HEK293 (cell line): ENCODE results near the gene DIP2A.
A peak's percentile ranks its signal among the peaks of the same experiment; 100 is the strongest.

Experiments used
- CTCF ChIA-PET: fragments of 350-600 bp; formaldehyde crosslinking; extraction: SDS; loops from one replicate; lab custom pipeline; 2021; ENCODE audit warnings: antibody characterized with exemption; lab: Yijun Ruan, JAX
- POLR2A ChIA-PET: fragments of 300-600 bp; formaldehyde crosslinking; extraction: SDS; loops from one replicate; lab custom pipeline; 2020; ENCODE audit warnings: antibody characterized with exemption, inconsistent platforms; lab: Yijun Ruan, JAX
- H3K27ac ChIP-seq: fragments of 200-500 bp; sonication (Bioruptor generic); 2 replicates; pipeline ENCODE4 v1.5.1; 2014; ENCODE audit warnings: low read depth, low read length, control low read depth, inconsistent platforms; ENCODE audit errors: extremely low read depth
- H3K36me3 ChIP-seq, 2 experiments: fragments of 200-500 bp in 1 of 2; sonication (Bioruptor generic) in 1 of 2; 1 replicate in 1 of 2; 2 replicates in 1 of 2; pipeline ENCODE4 v1.5.1; 2014 to 2017; ENCODE audit warnings: inconsistent platforms in 2 of 2, low read length in 2 of 2; ENCODE audit not compliant: control insufficient read depth in 2 of 2, insufficient read depth in 1 of 2
- H3K4me1 ChIP-seq: fragments of 200-500 bp; sonication (Bioruptor generic); 2 replicates; pipeline ENCODE4 v1.5.1; 2014; ENCODE audit warnings: mild to moderate bottlenecking, low read length, inconsistent platforms; ENCODE audit not compliant: control insufficient read depth, insufficient read depth
- H3K4me3 ChIP-seq: 2 replicates; pipeline ENCODE4 v1.5.1; 2011; ENCODE audit warnings: low read depth, mild to moderate bottlenecking, control low read depth, low read length, moderate library complexity
- H3K9me3 ChIP-seq: fragments of 200-500 bp; sonication (Bioruptor generic); 2 replicates; pipeline ENCODE4 v1.5.1; 2014; ENCODE audit warnings: low read depth, low read length, inconsistent platforms; ENCODE audit not compliant: control insufficient read depth, insufficient read depth
- GLI2 ChIP-seq: fragments of 450-650 bp; formaldehyde crosslinking; IDR thresholded peaks from 2 replicates; pipeline ENCODE4; 2017; ENCODE audit warnings: missing biosample characterization, missing genetic modification characterization, low read depth, borderline replicate concordance
- HOXC10 ChIP-seq: sonication (generic); formaldehyde crosslinking; IDR thresholded peaks from 2 replicates; pipeline ENCODE4 v1.8.1; 2023; ENCODE audit warnings: mild to moderate bottlenecking, missing genetic modification reagents
- KLF1 ChIP-seq: fragments of 450-650 bp; formaldehyde crosslinking; IDR thresholded peaks from 2 replicates; pipeline ENCODE4 v1.5.1; 2016; ENCODE audit warnings: missing biosample characterization, missing genetic modification characterization
- OSR2 ChIP-seq: fragments of 450-650 bp; formaldehyde crosslinking; IDR thresholded peaks from 2 replicates; pipeline ENCODE4 v1.5.1; 2016; ENCODE audit warnings: missing biosample characterization, missing genetic modification characterization
- SALL2 ChIP-seq: fragments of 450-650 bp; formaldehyde crosslinking; IDR thresholded peaks from 2 replicates; pipeline ENCODE4 v1.5.0; 2017; ENCODE audit warnings: missing biosample characterization, mild to moderate bottlenecking, missing genetic modification characterization, borderline replicate concordance
- WT1 ChIP-seq: fragments of 450-650 bp; formaldehyde crosslinking; IDR thresholded peaks from 2 replicates; pipeline ENCODE4 v1.5.1; 2016; ENCODE audit warnings: missing biosample characterization, missing genetic modification characterization
- ZBTB1 ChIP-seq: fragments of 450-650 bp; formaldehyde crosslinking; IDR thresholded peaks from 2 replicates; pipeline ENCODE4 v1.5.1; 2016; ENCODE audit warnings: missing biosample characterization, missing genetic modification characterization
- ZFHX2 ChIP-seq: fragments of 450-650 bp; formaldehyde crosslinking; conservative IDR thresholded peaks from 2 replicates; pipeline ENCODE4 v1.5.1; 2016; ENCODE audit warnings: missing biosample characterization, missing genetic modification characterization
- ZNF112 ChIP-seq: fragments of 450-650 bp; formaldehyde crosslinking; IDR thresholded peaks from 2 replicates; pipeline ENCODE4 v1.5.0; 2017; ENCODE audit warnings: missing biosample characterization, missing genetic modification characterization
- ZNF133 ChIP-seq: fragments of 450-650 bp; formaldehyde crosslinking; IDR thresholded peaks from 2 replicates; pipeline ENCODE4 v1.5.1; 2016; ENCODE audit warnings: missing biosample characterization, missing genetic modification characterization
- ZNF155 ChIP-seq: fragments of 450-650 bp; formaldehyde crosslinking; IDR thresholded peaks from 2 replicates; pipeline ENCODE4 v1.5.1; 2016; ENCODE audit warnings: missing biosample characterization, missing genetic modification characterization
- ZNF2 ChIP-seq: fragments of 450-650 bp; formaldehyde crosslinking; IDR thresholded peaks from 2 replicates; pipeline ENCODE4 v1.5.1; 2016; ENCODE audit warnings: missing biosample characterization, missing genetic modification characterization
- ZNF202 ChIP-seq: fragments of 450-650 bp; formaldehyde crosslinking; IDR thresholded peaks from 2 replicates; pipeline ENCODE4 v1.5.1; 2016; ENCODE audit warnings: missing biosample characterization, missing genetic modification characterization, borderline replicate concordance
- ZNF211 ChIP-seq: fragments of 450-650 bp; formaldehyde crosslinking; IDR thresholded peaks from 2 replicates; pipeline ENCODE4 v1.5.1; 2016; ENCODE audit warnings: low read depth, missing biosample characterization, missing genetic modification characterization
- ZNF214 ChIP-seq: fragments of 450-650 bp; formaldehyde crosslinking; IDR thresholded peaks from 2 replicates; pipeline ENCODE4 v1.5.1; 2017; ENCODE audit warnings: missing biosample characterization, mild to moderate bottlenecking, missing genetic modification characterization, borderline replicate concordance
- ZNF266 ChIP-seq: fragments of 450-650 bp; formaldehyde crosslinking; IDR thresholded peaks from 2 replicates; pipeline ENCODE4 v1.5.1; 2016; ENCODE audit warnings: missing biosample characterization, missing genetic modification characterization, low read depth
- ZNF311 ChIP-seq: fragments of 450-650 bp; formaldehyde crosslinking; IDR thresholded peaks from 2 replicates; pipeline ENCODE4 v1.5.1; 2017; ENCODE audit warnings: missing biosample characterization, missing genetic modification characterization, borderline replicate concordance
- ZNF394 ChIP-seq: fragments of 450-650 bp; formaldehyde crosslinking; IDR thresholded peaks from 2 replicates; pipeline ENCODE4 v1.5.1; 2016; ENCODE audit warnings: missing biosample characterization, missing genetic modification characterization, mild to moderate bottlenecking, moderate library complexity, borderline replicate concordance
- ZNF426 ChIP-seq: fragments of 450-650 bp; formaldehyde crosslinking; IDR thresholded peaks from 2 replicates; pipeline ENCODE4 v1.5.1; 2017; ENCODE audit warnings: missing biosample characterization, missing genetic modification characterization, mild to moderate bottlenecking, inconsistent platforms, moderate library complexity
- ZNF473 ChIP-seq: fragments of 450-650 bp; formaldehyde crosslinking; IDR thresholded peaks from 2 replicates; pipeline ENCODE4 v1.5.1; 2017; ENCODE audit warnings: missing biosample characterization, missing genetic modification characterization
- ZNF530 ChIP-seq: fragments of 450-650 bp; formaldehyde crosslinking; IDR thresholded peaks from 2 replicates; pipeline ENCODE4 v1.5.1; 2016; ENCODE audit warnings: low read depth, missing biosample characterization, missing genetic modification characterization
- ZNF544 ChIP-seq: fragments of 450-650 bp; formaldehyde crosslinking; IDR thresholded peaks from 2 replicates; pipeline ENCODE4 v1.5.0; 2017; ENCODE audit warnings: missing biosample characterization, missing genetic modification characterization
- ZNF585B ChIP-seq: fragments of 450-650 bp; formaldehyde crosslinking; IDR thresholded peaks from 2 replicates; pipeline ENCODE4 v1.5.1; 2016; ENCODE audit warnings: missing biosample characterization, missing genetic modification characterization
- ZNF600 ChIP-seq: fragments of 450-650 bp; formaldehyde crosslinking; IDR thresholded peaks from 2 replicates; pipeline ENCODE4 v1.5.1; 2016; ENCODE audit warnings: missing biosample characterization, missing genetic modification characterization
- ZNF626 ChIP-seq: fragments of 450-650 bp; sonication (Bioruptor Pico); formaldehyde crosslinking; IDR thresholded peaks from 2 replicates; pipeline ENCODE4 v1.5.1; 2018; ENCODE audit warnings: missing biosample characterization, missing genetic modification characterization, inconsistent platforms
- ZNF677 ChIP-seq: fragments of 450-650 bp; IDR thresholded peaks from 2 replicates; pipeline ENCODE4 v1.5.0; 2018; ENCODE audit warnings: missing biosample characterization, mild to moderate bottlenecking, missing genetic modification characterization, moderate library complexity
- ZNF76 ChIP-seq: fragments of 450-650 bp; formaldehyde crosslinking; IDR thresholded peaks from 2 replicates; pipeline ENCODE4; 2016; ENCODE audit warnings: low read depth, missing biosample characterization, missing genetic modification characterization, borderline replicate concordance
- ZNF768 ChIP-seq: fragments of 450-650 bp; formaldehyde crosslinking; IDR thresholded peaks from 2 replicates; pipeline ENCODE4 v1.5.1; 2018; ENCODE audit warnings: missing biosample characterization, mild to moderate bottlenecking, missing genetic modification characterization
- ZNF791 ChIP-seq: fragments of 450-650 bp; formaldehyde crosslinking; IDR thresholded peaks from 2 replicates; pipeline ENCODE4 v1.5.1; 2016; ENCODE audit warnings: missing biosample characterization, missing genetic modification characterization
- ZSCAN16 ChIP-seq: fragments of 450-650 bp; formaldehyde crosslinking; IDR thresholded peaks from 2 replicates; pipeline ENCODE4 v1.5.1; 2016; ENCODE audit warnings: missing biosample characterization, missing genetic modification characterization
- TF ChIP-seq, protein P1 (sequence below): fragments of 450-650 bp; formaldehyde crosslinking; IDR thresholded peaks from 2 replicates; pipeline ENCODE4 v1.5.1; 2016; ENCODE audit warnings: missing biosample characterization, missing genetic modification characterization
- TF ChIP-seq, protein P2 (sequence below): fragments of 450-650 bp; formaldehyde crosslinking; IDR thresholded peaks from 2 replicates; pipeline ENCODE4 v1.5.1; 2016; ENCODE audit warnings: missing biosample characterization, missing genetic modification characterization
- TF ChIP-seq, protein P3 (sequence below): fragments of 450-650 bp; formaldehyde crosslinking; IDR thresholded peaks from 2 replicates; pipeline ENCODE4 v1.5.1; 2016; ENCODE audit warnings: missing biosample characterization, missing genetic modification characterization

The DIP2A gene

DNA sequence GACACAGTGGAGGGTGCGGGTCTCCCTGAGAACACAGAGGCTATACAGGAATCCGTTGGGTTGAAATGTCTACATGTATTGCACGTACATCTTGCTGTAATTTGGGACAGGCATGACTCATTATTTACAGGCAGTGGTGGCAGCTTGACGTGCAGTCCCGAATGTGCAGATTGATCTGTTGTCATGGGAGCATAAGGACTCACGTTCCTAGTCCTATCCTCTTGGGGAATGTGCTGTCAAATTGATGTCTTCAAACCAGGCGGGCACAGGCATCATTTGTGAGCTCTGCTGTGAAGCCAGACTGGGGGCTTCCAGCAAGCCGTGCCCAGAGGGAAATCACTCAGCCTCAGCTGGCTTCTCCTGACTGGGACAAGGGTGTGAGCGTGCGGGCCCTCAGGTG lies 105.7 kb downstream of the DIP2A start:
- H3K36me3 ChIP-seq: peaks cover 9 to 93% of the 10 kb centered on the region in 2 experiments
- CTCF ChIA-PET: no interaction called here
- no peaks in the 10 kb centered on the region for H3K9me3 ChIP-seq
- H3K4me1 ChIP-seq: no peaks in the 10 kb centered on the region
- TF ChIP-seq ZNF473 (no peak), ZNF214 (tag by site-specific recombination) (no peak), KLF1 (tag by site-specific recombination) (no peak), ZNF600 (peak; percentile 62; the same call in 1 of the 2 replicates), ZNF394 (tag by site-specific recombination) (no peak), ZNF311 (tag by site-specific recombination) (no peak), ZNF677 (tag by site-specific recombination) (no peak), ZNF211 (no peak), ZNF112 (no peak)
- no peak overlapping the region for H3K27ac ChIP-seq
- no peak overlapping the region for H3K4me3 ChIP-seq
- POLR2A ChIA-PET: no interaction called here

DNA sequence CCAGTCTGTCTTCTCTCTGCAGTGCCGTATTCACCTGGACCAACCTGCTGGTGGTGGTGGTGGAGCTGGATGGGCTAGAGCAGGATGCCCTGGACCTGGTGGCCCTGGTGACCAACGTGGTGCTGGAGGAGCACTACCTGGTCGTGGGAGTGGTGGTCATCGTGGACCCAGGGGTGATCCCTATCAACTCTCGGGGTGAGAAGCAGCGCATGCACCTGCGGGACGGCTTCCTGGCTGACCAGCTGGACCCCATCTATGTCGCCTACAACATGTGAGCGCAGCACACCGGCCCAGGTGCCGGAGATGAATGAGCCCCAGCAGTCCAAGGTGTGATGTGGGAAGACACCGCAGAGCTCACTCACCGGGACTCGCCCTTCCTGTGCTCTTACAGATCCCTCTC lies 108.7 kb downstream of the DIP2A start:
- H3K4me1 ChIP-seq: no peaks in the 10 kb centered on the region
- TF ChIP-seq ZNF530 (tag by site-specific recombination) (no peak), ZNF76 (tag by site-specific recombination) (no peak), ZNF2 (tag by site-specific recombination) (no peak), ZNF202 (tag by site-specific recombination) (no peak), GLI2 (tag by site-specific recombination) (no peak), ZNF791 (tag by site-specific recombination) (no peak)
- TF ChIP-seq, protein P1, sequence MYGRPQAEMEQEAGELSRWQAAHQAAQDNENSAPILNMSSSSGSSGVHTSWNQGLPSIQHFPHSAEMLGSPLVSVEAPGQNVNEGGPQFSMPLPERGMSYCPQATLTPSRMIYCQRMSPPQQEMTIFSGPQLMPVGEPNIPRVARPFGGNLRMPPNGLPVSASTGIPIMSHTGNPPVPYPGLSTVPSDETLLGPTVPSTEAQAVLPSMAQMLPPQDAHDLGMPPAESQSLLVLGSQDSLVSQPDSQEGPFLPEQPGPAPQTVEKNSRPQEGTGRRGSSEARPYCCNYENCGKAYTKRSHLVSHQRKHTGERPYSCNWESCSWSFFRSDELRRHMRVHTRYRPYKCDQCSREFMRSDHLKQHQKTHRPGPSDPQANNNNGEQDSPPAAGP (tag by site-specific recombination): no peak
- TF ChIP-seq, protein P2, sequence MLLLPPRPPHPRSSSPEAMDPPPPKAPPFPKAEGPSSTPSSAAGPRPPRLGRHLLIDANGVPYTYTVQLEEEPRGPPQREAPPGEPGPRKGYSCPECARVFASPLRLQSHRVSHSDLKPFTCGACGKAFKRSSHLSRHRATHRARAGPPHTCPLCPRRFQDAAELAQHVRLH (tag by site-specific recombination): no peak
- ChIA-PET POLR2A (no interaction called here), CTCF (no interaction called here)
- no peaks in the 10 kb centered on the region for H3K9me3 ChIP-seq
- no peak overlapping the region for H3K4me3 ChIP-seq
- H3K36me3 ChIP-seq: peaks cover 15 to 82% of the 10 kb centered on the region in 2 experiments
- no peak overlapping the region for H3K27ac ChIP-seq

DNA sequence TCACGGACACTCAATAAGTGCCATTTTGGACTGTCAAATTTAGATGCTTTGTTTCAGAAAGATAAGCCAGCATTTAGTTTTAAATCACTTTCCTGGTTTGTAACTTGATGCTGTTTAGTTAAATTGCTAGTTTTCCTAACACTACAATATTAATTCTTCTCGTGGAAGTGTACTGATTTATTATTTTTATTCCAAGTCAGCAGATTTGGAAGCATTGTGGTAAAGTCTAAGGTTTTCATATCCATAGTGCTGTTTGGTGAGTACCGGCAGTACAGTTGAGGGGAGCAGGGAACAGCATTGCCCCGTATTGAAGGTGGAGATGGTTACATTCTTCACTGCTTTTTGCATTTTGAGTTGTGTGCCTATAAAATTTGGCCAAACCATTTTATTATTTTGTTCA lies 109.9 kb downstream of the DIP2A start:
- ChIA-PET CTCF (no interaction called here), POLR2A (no interaction called here)
- no peak overlapping the region for H3K4me3 ChIP-seq
- peaks cover 21 to 76% of the 10 kb centered on the region in 2 experiments for H3K36me3 ChIP-seq
- no peak overlapping the region for H3K27ac ChIP-seq
- no peaks in the 10 kb centered on the region for H3K9me3 ChIP-seq
- H3K4me1 ChIP-seq: no peaks in the 10 kb centered on the region
- no peak for TF ChIP-seq SALL2
- no peak for TF ChIP-seq ZNF155 (tag by site-specific recombination)
- TF ChIP-seq, protein P3, sequence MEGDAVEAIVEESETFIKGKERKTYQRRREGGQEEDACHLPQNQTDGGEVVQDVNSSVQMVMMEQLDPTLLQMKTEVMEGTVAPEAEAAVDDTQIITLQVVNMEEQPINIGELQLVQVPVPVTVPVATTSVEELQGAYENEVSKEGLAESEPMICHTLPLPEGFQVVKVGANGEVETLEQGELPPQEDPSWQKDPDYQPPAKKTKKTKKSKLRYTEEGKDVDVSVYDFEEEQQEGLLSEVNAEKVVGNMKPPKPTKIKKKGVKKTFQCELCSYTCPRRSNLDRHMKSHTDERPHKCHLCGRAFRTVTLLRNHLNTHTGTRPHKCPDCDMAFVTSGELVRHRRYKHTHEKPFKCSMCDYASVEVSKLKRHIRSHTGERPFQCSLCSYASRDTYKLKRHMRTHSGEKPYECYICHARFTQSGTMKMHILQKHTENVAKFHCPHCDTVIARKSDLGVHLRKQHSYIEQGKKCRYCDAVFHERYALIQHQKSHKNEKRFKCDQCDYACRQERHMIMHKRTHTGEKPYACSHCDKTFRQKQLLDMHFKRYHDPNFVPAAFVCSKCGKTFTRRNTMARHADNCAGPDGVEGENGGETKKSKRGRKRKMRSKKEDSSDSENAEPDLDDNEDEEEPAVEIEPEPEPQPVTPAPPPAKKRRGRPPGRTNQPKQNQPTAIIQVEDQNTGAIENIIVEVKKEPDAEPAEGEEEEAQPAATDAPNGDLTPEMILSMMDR (tag by site-specific recombination): no peak
- no peak for TF ChIP-seq ZNF585B (tag by site-specific recombination)
- TF ChIP-seq ZSCAN16 (tag by site-specific recombination): no peak
- no peak for TF ChIP-seq ZNF426 (tag by site-specific recombination)
- no peak for TF ChIP-seq OSR2
- TF ChIP-seq ZNF626 (tag by site-specific recombination): no peak
- TF ChIP-seq ZNF133 (tag by site-specific recombination): no peak
- TF ChIP-seq ZFHX2 (tag by site-specific recombination): no peak
- TF ChIP-seq ZNF266: no peak
- no peak for TF ChIP-seq ZBTB1
- no peak for TF ChIP-seq ZNF544 (tag by site-specific recombination)
- TF ChIP-seq WT1 (tag by site-specific recombination): no peak
- TF ChIP-seq HOXC10 (CRISPR knock-in tag): no peak
- no peak for TF ChIP-seq ZNF768 (tag by site-specific recombination)
